Activated CD4-positive, alpha-beta T cell treated with anti-CD3 and anti-CD28 coated beads for 24 hours (primary cell): ENCODE results near the gene CCNH.

Experiments used
- DNase-seq, 2 donors: peaks; one replicate each; pipeline ENCODE4 v3.0.0-alpha.2; 2020; ENCODE audit warnings: low read depth in 2 of 2

Gene CCNH

GRCh38 chr5:87403409-87403808, 9.3 kb downstream of the CCNH start:
- no peak for DNase-seq

GRCh38 chr5:87401626-87402025, 11.1 kb downstream of the CCNH start:
- DNase-seq, result no peak

- no peak for DNase-seq
Observed at GRCh38 chr5:87400305-87400899, 12.3 kb downstream of the CCNH start.

- no peak for DNase-seq
Observed at GRCh38 chr5:87399720-87400119, 13.0 kb downstream of the CCNH start.

- no peak for DNase-seq
Observed at GRCh38 chr5:87398981-87399614, 13.6 kb downstream of the CCNH start.

- DNase-seq, result no peak
Observed at GRCh38 chr5:87394411-87395165, 18.1 kb downstream of the CCNH start.

GRCh38 chr5:87393331-87393730, 19.4 kb downstream of the CCNH start:
- DNase-seq, result no peak

GRCh38 chr5:87392801-87393200, 19.9 kb downstream of the CCNH start:
- DNase-seq, result no peak

GRCh38 chr5:87392170-87392569, 20.6 kb downstream of the CCNH start:
- no peak for DNase-seq

- DNase-seq, result no peak
Observed at GRCh38 chr5:87390576-87391199, 22.0 kb downstream of the CCNH start.

GRCh38 chr5:87390075-87390474, 22.7 kb downstream of the CCNH start:
- DNase-seq, result no peak

GRCh38 chr5:87389296-87390034, 23.3 kb downstream of the CCNH start:
- DNase-seq, result no peak

GRCh38 chr5:87388129-87388528, 24.6 kb downstream of the CCNH start:
- no peak for DNase-seq

- no peak for DNase-seq
Observed at GRCh38 chr5:87385802-87386201, 26.9 kb downstream of the CCNH start.

GRCh38 chr5:87383216-87383615, 29.5 kb downstream of the CCNH start:
- DNase-seq, result no peak

GRCh38 chr5:87382224-87382623, 30.5 kb downstream of the CCNH start:
- no peak for DNase-seq

GRCh38 chr5:87372705-87373104, 40.0 kb downstream of the CCNH start:
- DNase-seq, result no peak

GRCh38 chr5:87369431-87369830, 43.3 kb downstream of the CCNH start:
- DNase-seq, result no peak

GRCh38 chr5:87368601-87369000, 44.1 kb downstream of the CCNH start:
- DNase-seq, result no peak

GRCh38 chr5:87367243-87367642, 45.5 kb downstream of the CCNH start:
- DNase-seq, result no peak

- DNase-seq, result no peak
Observed at GRCh38 chr5:87361536-87362213, 51.1 kb downstream of the CCNH start.
